NCI-H1436 (cell line): ENCODE data around the gene TPCN1.

Experiments
- DNase-seq: peaks from one replicate; lab custom pipeline; 2025; lab: John Stamatoyannopoulos, UW

The TPCN1 gene

DNA sequence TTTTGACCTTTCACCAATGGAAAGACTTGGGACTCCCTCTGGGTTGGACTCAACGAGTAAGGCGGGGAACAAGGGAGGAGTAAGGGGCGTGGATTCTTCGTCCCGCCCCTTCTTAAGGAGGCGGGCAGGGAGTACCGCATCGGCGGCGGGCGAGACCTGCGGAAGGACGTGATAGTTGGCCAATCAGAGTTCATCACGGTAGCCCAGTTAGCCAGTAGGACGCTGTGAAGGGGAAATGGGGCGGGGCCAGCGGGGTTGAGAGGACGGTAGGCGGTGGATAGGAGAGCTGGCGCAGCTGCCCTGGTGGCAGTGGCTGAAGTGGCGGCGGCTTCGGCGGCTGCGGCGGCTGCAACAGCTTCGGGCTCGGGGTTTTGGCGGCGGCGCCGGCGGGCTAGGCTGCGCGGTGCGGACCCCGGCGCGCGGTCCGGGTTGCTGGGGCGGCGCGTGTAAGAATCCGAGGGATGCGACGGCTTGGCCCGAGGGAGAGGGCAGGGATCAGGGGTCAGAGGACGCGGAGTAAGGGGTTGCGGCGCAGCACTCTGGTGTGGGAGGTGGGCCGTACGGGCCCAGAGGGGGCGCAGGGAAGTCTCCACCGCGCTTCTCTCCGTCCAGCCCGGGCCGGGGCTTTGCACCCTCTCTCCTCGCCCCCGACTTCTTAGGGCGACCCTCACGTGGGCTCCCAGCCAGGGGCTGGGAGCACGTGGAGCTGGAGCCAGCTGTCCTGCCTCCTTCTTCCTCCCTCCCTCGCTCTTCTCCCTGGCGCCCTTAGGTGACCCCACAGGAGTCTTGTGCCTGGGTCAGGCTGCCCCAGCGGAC lies at the start of gene TPCN1:
TSS of gene TPCN1 (plus strand) at position 284 of the 816 bp plus-strand sequence. CDS start 5,389 bp downstream, outside the sequence.
- peak; percentile 99 for DNase-seq

DNA sequence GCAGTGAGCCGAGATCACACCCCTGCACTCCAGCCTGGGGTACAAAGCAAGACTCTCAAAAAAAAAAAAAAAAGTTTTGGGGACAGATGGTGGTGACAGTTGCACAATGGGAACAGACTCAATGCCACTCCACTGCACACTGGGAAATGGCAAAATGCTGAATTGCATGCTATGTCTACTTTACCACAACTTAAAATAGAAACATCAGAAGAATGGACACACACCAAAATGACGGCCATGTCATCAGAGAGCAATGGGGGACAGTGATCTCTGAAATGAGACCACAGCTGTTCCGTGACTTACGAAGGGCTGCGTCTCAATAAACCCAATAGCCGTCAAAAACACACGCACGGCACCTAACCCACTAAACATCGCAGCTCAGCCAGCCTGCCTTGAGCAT lies 49.7 kb upstream of the TPCN1 start:
- no peak for DNase-seq

DNA sequence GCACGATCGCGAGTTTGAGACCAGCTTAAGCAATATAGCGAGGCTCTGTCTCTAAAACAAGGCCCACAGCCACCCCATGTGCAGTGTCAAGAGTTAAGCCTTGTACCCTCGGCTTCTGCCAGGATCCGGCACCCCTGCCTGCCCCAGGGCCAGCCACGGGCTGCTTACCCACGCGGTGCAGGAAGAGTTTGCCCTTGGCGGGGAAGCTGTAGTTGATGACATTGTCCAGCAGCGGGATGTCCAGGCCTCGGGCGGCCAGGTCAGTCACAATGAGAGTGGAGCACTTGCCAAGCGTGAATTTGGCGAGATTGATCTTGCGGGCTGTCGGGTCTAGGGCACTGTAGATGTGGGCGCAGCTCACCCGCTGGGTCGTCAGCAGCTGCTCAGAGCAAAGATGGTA lies 49.1 kb upstream of the TPCN1 start:
- DNase-seq = no peak

DNA sequence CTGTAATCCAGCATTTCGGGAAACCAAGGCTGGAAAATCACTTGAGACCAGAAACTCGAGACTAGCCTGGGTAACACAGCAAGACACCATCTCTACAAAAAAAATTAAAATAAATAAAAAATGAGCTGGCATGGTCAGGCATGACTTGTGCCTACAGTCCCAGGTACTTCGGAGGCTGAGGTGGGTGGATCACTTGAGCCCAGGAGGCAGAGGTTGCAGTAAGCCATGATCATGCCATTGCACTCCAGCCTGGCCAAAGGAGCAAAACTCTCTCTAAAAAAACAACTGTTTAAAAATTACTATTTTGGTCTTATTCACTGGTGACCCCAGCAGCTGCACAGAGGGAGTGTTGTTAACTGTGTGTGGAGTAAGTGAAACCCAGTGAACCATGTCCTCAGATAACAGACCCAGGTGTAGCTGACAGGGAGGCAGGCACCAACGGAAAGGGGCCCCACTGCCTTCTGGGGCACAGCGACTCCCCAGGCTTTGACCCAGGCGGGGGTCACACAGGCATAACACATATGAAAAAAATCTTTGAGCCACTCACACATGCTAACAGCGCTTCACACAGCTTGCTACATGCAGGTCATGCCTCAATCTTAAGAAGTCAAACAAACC lies 48.1 kb upstream of the TPCN1 start:
- no peak for DNase-seq

DNA sequence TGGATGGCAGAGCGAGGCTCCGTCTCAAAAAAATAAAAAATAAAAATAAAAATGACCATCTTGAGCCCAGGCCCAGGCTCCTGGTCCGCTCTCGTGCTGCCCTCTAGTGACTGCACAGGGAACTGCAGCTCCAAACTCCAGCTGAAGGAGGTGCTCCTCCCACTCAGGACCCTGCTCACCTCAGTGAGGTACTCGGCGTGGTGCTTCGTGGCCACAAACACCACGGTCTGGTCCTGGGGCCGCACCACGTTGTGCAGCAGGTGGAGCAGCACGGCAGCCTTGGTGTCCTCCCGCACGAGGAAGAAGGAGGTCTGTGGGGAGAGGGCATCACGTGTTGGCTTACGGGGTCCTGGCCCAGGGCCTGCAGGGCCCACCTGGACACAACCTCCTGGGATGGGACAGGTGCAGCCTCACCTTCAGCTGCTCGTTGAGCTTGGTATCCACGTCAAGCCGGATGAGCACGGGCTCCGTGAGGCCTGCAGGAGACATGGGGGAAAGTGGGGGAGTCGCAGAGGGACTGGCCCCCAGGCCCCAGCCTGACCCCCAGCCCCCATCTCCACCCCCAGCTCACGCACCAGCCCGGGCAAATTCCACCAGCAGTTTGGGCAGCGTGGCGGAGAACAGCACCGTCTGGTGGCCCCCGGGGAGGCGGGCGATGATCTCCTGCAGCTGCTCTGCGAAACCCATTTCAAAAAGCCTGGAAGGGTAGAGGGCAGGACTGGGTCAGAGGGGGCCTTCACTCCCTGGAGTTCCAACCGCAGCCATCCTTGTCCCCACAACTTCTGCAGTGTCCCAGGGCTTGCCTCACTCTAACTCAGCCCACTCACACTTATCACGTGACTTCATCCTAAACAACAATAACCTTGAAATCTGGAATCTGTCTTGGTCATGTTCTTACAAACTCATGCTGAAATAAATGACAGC lies 46.5 kb upstream of the TPCN1 start:
- peak; percentile 30 for DNase-seq

DNA sequence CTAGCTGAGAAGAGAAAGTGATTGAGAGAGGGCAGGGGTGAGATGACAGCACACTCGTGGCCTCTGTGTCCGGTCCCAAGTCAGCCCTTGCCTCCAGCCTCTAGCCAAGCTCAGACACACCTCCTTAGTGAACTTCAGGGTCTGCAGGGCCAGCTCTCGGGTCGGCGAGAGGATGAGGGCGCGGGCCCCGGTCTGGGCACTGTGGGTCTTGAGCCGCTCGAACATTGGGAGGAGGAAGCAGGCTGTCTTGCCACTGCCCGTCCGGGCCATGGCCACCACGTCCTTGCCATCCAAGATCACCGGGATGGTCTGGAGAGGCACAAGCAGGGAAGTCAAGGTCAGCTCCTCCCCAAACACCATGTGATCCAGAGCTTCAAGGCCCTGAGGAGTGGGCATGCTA lies 42.2 kb upstream of the TPCN1 start:
- no peak for DNase-seq

DNA sequence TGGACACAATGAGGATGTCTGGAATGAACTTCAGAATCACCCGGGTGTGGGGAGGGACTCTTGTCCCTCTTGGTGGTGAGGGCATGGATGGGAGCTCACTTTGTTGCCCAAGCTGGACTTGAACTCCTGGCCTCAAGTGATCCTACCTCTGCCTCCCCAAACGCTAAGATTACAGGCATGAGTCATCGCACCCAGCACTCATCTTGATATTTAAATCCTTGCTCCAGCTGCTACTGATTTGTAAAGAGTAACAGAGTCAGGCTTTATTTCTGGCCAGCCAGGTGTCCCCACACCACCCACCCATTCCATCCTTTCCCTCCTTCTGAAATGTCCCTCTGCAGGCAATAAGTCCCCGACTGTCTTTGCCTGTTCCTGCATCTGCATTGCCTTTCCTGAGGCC lies 40.9 kb upstream of the TPCN1 start:
- no peak for DNase-seq

DNA sequence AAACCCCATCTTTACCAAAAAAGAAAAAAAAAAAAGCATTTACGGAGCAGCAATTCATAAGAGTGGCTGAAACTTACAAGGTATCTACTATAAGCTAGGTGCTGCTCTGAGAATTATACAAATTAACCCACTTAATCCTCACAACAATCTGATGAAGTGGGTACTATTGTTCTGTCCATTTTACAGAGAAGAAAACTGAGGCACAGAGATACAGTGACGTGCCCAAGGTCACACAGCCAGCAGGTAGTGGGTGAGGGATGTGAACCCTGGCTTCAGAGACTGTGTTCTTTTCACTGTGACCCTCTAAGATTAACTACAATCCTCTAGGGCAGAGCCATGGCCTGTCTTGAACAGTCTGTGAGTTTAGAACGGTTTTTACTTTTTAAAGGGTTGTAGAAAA lies 39.3 kb upstream of the TPCN1 start:
- no peak for DNase-seq

DNA sequence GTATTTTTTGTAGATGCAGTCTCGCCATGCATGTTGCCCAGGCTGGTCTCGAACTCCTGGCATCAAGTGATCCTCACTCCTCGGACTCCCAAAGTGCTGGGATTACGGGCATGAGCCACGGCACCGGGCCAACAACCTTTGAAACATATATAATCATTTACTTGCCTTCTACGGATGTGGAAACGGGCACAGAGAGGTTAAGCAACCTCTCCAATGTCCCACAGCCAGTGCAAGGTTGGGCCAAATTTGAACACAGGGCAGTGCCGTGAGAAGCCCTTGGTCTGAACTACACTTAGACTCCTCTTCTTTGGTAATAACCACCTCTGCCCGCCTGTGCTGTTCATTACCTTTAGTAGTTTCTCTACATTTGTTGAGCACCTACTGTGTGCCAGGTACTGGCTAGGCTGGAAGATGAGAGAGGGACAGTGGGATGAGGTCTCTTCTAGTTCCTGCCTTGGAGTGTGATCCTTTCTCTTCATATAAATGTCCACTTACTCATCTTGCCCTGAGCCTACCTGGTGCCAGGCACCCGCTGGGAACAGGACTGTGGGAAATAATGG lies 38.2 kb upstream of the TPCN1 start:
- no peak for DNase-seq

DNA sequence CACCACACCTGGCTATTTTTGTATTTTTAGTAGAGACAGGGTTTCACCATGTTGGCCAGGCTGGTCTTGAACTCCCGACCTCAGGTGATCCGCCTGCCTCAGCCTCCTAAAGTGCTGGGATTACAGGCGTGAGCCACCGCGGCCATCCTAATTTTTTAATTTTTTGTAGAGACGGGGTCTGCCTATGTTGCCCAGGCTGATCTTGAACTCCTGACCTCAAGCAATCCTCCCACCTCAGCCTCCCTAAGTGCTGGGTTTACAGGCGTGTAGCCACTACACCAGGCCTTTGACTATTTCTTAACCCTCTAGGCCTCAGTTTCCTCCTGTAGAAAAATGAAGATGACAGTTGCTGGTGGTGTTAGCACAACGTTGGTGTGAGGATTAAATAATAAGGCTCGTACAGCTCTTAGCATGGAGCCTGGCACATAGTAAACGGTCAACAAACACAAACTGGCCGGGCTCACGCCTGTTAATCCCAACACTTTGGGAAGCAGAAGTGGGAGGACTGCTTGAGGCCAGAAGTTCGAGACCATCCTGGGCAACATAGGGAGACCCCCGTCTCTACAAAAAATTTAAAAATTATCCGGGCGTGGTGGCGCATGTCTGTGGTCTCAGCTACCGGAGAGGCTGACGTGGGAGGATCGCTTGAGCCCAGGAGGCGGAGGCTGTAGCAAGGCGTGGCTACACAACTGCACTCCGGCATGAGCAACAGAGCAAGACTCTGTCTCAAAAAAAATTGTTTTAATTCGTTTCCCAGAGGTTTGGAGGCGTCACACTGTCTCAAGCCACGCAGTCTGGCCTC lies 37.0 kb upstream of the TPCN1 start:
- no peak for DNase-seq

DNA sequence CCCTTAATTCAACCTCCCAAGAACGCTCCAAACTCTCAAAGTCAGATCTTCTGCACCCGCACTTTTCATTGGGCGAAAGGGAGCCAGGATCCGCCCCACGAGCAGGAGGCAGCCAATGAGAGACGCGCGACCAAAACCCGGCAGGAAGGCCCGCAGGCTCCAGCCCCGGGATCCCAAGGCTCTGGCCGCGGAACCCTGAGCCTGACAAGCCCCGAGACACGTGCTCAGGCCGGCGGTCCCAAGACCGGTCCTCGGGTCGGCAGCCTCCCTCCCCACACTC lies 36.4 kb upstream of the TPCN1 start:
- peak; percentile 84 for DNase-seq

DNA sequence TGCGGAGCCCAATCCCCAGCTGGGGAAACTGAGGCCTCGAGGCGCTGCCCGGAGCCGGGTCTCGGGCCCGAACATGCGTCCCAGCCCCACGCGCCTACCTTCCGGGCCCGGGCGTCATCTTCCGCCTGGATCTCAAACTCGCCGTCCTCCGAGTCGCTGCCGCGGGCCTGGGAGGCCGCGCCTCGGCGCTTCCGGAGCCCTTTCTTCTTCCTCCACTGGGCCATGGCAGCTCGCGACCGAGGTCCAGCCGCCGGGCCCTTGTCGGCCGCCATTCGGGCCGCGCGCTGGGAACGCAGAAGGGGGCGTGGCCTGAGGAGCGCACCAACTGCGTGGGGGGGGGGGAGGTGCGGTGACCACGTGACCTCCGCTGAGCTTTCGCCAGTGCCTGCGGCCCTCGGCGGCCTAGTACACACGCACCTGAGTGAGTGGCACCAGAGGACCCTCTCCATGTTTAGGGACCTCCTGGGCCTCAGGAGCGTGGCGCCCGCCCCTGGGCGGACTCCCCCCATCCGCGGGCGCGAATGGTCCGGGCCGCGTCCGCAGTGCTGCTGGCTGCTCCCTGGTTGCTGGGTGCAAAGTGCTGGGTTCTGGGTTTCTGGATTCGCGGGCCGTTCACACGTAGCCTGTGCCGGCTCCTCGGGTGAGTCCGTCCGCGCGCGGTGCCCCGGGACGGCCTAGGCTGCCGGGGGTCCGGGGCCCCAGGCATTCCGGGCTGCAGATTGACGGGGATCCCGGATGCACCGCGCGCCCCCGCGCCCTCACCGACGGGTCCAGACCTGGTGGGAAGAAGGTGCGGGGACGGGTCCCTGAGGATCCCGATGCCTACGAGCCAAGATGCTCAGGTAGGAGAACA lies 35.9 kb upstream of the TPCN1 start, which contains the start of the genes DDX54 and RITA1:
TSS of gene DDX54 (minus strand) at position 299 of the 853 bp plus-strand sequence. CDS start at position 272, 27 bp downstream.
TSS of gene RITA1 (plus strand) at position 542 of the 853 bp plus-strand sequence. CDS start 1,026 bp downstream, outside the sequence.
- DNase-seq = peak; percentile 73

DNA sequence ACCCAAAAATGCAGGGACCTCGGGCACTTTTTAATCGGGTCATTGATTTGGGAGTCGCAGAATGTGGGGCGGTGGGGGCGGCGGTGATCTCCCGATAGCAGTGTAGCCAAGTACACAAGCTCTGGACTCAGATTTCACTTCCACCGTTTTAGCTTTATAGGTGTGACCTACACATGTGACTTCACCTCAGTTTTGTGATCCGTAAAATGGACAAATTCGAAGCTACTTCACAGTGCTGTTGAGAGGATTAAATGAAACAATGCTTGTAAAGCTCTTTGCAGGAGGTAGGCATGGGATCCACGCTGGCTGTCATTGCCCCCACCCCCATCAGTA lies 35.3 kb upstream of the TPCN1 start:
- no peak for DNase-seq

DNA sequence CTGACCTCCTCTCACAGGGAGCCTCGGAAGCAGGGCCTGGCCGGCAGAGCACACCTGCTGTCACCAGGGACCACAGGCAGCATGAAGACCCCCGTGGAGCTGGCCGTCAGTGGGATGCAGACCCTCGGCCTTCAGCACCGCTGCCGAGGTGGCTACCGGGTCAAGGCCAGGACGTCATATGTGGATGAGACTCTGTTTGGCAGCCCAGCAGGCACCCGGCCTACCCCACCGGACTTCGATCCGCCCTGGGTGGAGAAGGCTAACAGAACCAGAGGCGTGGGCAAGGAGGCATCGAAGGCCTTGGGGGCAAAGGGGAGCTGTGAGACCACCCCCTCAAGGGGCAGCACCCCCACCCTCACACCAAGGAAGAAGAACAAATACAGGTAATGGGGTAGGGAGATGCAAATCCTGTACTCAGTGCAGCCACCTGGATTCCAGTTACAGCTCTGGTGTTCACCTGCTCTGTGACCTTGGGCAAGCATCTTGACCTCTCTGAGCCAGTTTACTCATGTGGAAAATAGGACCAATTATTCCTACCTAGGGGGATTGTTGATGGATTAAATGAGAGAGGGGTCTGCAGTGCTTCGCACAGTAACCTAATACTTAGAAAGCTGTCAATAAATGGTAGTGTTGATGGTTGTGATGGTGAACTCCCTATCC lies 34.5 kb upstream of the TPCN1 start:
- no peak for DNase-seq

DNA sequence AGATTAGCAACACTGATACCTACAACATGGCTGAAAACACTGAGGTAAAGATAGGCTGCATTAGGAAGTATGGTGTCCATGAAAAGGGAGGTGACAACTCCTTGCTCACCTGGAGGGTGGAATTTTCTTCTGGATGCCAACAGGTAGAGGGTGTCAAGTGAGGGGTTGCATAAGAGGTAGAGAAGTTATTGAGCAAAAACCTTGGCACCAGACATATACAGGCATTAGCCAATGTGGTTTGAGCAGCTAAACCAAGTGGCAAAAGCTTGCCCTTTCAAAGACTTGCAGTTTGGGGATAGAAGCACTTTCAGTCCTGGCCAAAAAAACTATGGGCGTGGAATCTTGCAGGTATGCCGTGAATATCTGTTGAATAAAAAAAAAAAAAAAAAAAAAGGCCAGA lies 31.9 kb upstream of the TPCN1 start:
- DNase-seq = no peak

DNA sequence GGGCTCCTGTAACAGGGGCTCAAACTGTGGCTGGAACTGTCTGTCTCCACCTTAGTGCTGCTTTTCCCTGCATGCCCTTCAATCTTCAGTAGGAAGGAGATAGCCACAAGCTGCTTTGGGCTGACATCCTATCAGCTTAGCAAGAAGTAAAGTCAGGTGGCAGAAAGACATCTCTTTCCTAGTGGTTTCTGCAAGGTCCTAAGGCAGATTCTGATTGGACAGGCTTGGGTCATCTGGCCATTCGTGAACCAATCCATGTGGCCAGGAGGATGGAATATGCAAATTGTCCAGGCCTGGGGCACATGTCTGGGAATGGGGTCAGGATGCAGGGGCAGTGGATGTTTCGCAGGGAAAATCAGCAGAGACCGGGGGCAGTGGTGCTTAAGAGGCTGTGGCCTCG lies 30.5 kb upstream of the TPCN1 start:
- no peak for DNase-seq

DNA sequence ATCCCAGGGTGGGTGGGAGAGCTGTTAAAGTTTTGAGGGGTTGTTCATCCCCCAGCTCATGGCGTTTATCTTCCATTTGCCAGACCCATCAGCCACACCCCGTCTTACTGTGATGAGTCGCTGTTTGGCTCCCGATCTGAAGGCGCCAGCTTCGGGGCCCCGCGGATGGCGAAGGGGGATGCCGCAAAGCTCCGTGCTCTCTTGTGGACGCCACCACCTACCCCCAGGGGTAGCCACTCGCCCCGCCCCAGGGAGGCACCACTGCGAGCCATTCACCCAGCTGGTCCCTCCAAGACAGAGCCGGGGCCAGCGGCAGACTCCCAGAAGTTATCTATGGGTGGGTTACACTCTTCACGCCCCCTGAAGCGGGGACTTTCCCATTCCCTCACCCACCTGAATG lies 30.0 kb upstream of the TPCN1 start:
- DNase-seq = no peak

DNA sequence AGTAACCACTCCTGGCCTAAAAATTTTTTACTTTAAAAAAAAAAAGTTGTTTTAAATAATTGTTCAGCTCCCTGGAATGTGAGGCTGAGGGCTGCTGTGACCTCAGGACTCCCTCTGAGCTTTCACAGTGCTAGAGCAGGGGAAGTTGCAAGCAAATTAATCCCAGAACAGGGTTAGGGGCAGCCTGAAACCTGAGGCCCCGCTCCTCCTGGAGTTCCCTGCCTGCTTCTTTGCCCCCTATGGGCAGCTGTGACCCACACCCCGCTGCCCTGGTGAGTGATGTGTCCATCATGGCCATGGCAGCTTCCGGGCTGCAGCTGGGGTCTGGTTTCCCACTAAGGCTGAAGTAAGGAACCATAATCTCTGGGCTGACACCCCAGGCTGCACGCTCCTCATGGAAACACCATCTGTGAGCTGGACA lies 26.3 kb upstream of the TPCN1 start:
- no peak for DNase-seq

DNA sequence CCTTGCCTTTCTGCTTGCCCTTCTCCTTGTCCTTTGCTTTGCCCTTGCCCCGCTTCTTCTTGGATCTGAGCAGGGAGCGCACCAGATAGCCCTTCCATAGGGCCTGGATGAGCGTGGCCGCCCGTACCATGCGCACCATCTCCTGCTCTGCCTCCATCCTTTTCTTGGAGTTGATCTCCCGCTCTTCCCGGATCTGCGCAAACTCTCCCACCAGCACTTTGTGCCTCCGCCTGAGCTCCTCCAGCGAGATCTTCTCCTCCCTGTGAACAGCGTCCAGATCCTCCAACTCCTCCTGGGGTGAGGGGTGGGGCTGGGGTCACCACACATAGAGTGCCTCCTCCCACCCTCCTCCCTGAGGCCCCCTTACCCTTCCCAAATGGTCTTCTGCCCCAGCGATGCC lies 25.7 kb upstream of the TPCN1 start:
- no peak for DNase-seq

DNA sequence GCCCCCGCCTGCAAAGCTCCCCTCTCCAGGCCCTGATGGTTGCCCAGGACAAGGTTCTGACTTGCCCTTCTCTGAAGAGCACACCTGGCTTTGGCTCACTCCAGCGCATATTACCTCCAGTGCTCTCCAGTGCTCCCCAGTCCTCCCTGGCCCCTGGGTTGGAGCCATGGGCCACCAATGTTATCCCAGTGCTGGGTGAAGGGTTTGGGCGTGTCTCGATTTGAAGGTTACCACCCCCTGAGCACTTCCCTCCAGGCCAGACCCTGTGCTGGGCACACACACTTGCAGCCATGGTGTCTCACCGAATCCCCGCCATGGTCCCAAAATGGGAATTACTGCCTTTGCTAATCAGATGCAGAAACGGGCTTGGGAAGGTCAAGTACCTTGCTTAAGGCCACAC lies 24.7 kb upstream of the TPCN1 start:
- DNase-seq = no peak
